ENCODE results near the gene CARD18.

- TF ChIP-seq CTCF (IDR thresholded peaks at IDR 0.05) (no peak), ZFX (IDR thresholded peaks at IDR 0.05; ENCODE audit: borderline replicate concordance) (no peak)
Measured at GRCh38 chr11:105132716-105133511, 6.7 kb downstream of the CARD18 start.

Measured in 22Rv1 (cell line).